Liver (tissue), 3 donors: ENCODE measurements around the gene AP1M1.

Experiments
- FOXA1 ChIP-seq: IDR thresholded peaks from 2 replicates; pipeline ENCODE4 v1.6.1; 2016; ENCODE audit warnings: antibody characterized with exemption
- JUND ChIP-seq, 2 donors: IDR thresholded peaks; 2 replicates each; pipeline ENCODE4 v1.6.1; 2016; ENCODE audit warnings: antibody characterized with exemption in 2 of 2
- TF ChIP-seq, protein P1 (sequence below): fragments of 150-350 bp; IDR thresholded peaks from 2 replicates; pipeline ENCODE4 v1.5.1; 2017; ENCODE audit warnings: improper control_type of control experiment, low read depth, low read length; ENCODE audit not compliant: missing input control
- donor health status: healthy.
- donor health status: healthy.

DNA sequence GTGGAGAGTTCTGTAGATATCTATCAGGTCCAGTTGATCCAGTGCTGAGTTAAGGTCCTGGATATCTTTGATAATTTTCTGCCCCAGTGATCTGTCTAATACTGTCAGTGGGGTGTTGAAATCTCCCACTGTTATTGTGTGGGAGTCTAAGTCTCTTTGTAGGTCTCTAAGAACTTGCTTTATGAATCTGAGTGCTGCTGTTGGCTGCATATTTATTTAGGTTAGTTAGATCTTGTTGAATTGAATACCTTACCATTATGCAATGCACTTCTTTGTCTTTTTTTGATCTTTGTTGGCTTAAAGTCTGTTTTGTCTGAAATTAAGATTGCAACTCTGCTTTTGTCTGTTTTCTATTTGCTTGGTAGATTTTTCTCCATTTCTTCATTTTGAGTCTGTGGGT, 15.4 kb downstream of the AP1M1 start:
- TF ChIP-seq, protein P1, sequence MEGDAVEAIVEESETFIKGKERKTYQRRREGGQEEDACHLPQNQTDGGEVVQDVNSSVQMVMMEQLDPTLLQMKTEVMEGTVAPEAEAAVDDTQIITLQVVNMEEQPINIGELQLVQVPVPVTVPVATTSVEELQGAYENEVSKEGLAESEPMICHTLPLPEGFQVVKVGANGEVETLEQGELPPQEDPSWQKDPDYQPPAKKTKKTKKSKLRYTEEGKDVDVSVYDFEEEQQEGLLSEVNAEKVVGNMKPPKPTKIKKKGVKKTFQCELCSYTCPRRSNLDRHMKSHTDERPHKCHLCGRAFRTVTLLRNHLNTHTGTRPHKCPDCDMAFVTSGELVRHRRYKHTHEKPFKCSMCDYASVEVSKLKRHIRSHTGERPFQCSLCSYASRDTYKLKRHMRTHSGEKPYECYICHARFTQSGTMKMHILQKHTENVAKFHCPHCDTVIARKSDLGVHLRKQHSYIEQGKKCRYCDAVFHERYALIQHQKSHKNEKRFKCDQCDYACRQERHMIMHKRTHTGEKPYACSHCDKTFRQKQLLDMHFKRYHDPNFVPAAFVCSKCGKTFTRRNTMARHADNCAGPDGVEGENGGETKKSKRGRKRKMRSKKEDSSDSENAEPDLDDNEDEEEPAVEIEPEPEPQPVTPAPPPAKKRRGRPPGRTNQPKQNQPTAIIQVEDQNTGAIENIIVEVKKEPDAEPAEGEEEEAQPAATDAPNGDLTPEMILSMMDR, result no peak
- no peak for TF ChIP-seq FOXA1
- no peak for TF ChIP-seq JUND (IDR thresholded peaks at IDR 0.05)
